ENCODE measurements around the gene RLN2.
"Not testable (repeated sequence)": the region's sequence is repeated elsewhere in the genome, so short reads cannot be mapped to it uniquely, and the experiment has no call there.

Gene RLN2

GRCh38 chr9:5303840-5304795 is at the start of gene RLN2:
RLN2 (minus strand) TSS chr9:5304716; CDS start chr9:5304580, 136 bp downstream.
- DNase-seq, result not testable (repeated sequence)

- no peak for DNase-seq
Observed at GRCh38 chr9:5354184-5354583, 49.7 kb upstream of the RLN2 start.

- no peak for DNase-seq
Observed at GRCh38 chr9:5352637-5353248, 48.2 kb upstream of the RLN2 start.

GRCh38 chr9:5338992-5339981 is 34.8 kb upstream of the RLN2 start, which contains the start of gene RLN1:
RLN1 (minus strand) TSS chr9:5339876; CDS start chr9:5339746, 130 bp downstream.
- not testable (repeated sequence) for DNase-seq

GRCh38 chr9:5336688-5337087 is 32.2 kb upstream of the RLN2 start:
- no peak for DNase-seq

- not testable (repeated sequence) for DNase-seq
Observed at GRCh38 chr9:5331276-5331675, 26.8 kb upstream of the RLN2 start.

GRCh38 chr9:5326893-5327548 is 22.5 kb upstream of the RLN2 start:
- DNase-seq, result no peak

- no peak for DNase-seq
Observed at GRCh38 chr9:5326187-5326586, 21.7 kb upstream of the RLN2 start.

GRCh38 chr9:5321601-5322000 is 17.1 kb upstream of the RLN2 start:
- DNase-seq, result not testable (repeated sequence)

- no peak for DNase-seq
Observed at GRCh38 chr9:5321058-5321457, 16.5 kb upstream of the RLN2 start.

- not testable (repeated sequence) for DNase-seq
Observed at GRCh38 chr9:5316406-5316805, 11.9 kb upstream of the RLN2 start.

- no peak for DNase-seq
Observed at GRCh38 chr9:5315187-5315923, 10.8 kb upstream of the RLN2 start.

GRCh38 chr9:5310851-5311250 is 6.3 kb upstream of the RLN2 start:
- DNase-seq, result no peak

GRCh38 chr9:5305741-5306140 is 1.2 kb upstream of the RLN2 start:
- DNase-seq, result no peak

- no peak for DNase-seq
Observed at GRCh38 chr9:5301544-5301943, 3.0 kb downstream of the RLN2 start.

GRCh38 chr9:5292141-5292540 is 12.4 kb downstream of the RLN2 start:
- no peak for DNase-seq

GRCh38 chr9:5288591-5288990 is 15.9 kb downstream of the RLN2 start:
- DNase-seq, result no peak

- DNase-seq, result no peak
Observed at GRCh38 chr9:5286262-5286661, 18.3 kb downstream of the RLN2 start.

GRCh38 chr9:5278486-5278885 is 26.0 kb downstream of the RLN2 start:
- DNase-seq, result no peak

- DNase-seq, result no peak
Observed at GRCh38 chr9:5274770-5275169, 29.7 kb downstream of the RLN2 start.

- DNase-seq, result no peak
Observed at GRCh38 chr9:5269249-5269715, 35.2 kb downstream of the RLN2 start.
